Measurements from ENCODE around the gene BAG3.

DNA sequence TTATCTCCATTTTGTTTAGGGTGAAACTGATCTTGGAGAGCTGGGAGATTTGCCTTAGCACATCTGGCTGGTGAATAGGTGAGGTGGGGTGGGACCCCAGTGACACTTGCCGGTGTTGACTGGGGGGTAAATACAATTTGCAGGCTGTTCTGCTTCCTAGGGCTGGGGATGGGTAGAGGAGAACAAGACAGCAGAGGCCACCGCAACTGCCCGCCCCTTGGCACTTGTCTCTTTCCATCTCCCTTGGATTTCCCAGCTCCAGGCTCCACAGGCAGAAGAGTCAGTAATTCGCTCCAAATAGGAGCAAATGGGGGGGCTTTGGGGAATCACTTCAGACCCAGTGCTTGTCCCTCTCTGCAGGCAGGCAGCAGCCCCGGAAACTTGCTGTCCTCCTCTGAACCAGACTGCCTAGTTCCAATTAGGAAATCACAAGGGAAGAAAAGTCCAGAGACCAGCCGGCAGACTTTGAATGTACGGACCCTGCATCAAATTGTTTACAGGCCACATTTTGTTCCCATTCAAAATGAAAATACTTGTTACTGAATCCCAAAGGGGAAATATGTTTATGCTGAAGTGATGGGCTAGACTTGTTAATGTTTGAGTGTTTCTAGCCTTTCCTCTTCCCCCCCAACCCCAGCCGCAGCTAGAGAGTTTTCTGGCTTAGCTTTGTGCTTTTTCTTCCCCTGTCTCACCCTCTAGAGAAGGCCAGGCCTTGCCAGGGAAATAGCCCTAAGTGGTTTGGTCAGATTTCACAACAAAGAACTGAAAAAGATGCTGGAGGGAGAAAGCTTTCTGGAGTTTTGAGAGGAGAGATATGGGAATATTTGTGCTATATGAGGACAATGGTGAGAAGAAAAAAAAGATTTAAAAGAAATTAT lies 64.7 kb downstream of the BAG3 start:
- TF ChIP-seq ZNF274 (IDR thresholded peaks at IDR 0.05; ENCODE audit: low read depth, low read length) = no peak
- TF ChIP-seq CEBPB (IDR thresholded peaks at IDR 0.05; ENCODE audit: low read depth) = no peak
- no peak for TF ChIP-seq EZH2 (IDR thresholded peaks at IDR 0.05)
- TF ChIP-seq, protein P1, sequence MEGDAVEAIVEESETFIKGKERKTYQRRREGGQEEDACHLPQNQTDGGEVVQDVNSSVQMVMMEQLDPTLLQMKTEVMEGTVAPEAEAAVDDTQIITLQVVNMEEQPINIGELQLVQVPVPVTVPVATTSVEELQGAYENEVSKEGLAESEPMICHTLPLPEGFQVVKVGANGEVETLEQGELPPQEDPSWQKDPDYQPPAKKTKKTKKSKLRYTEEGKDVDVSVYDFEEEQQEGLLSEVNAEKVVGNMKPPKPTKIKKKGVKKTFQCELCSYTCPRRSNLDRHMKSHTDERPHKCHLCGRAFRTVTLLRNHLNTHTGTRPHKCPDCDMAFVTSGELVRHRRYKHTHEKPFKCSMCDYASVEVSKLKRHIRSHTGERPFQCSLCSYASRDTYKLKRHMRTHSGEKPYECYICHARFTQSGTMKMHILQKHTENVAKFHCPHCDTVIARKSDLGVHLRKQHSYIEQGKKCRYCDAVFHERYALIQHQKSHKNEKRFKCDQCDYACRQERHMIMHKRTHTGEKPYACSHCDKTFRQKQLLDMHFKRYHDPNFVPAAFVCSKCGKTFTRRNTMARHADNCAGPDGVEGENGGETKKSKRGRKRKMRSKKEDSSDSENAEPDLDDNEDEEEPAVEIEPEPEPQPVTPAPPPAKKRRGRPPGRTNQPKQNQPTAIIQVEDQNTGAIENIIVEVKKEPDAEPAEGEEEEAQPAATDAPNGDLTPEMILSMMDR (IDR thresholded peaks at IDR 0.05 in 2 of 3, conservative IDR thresholded peaks at IDR 0.05 in 1 of 3; ENCODE audit: borderline replicate concordance in 1 of 3, insufficient read depth in 1 of 3, low read depth in 2 of 3, low read length in 2 of 3) = no peak
- TF ChIP-seq POLR2A (IDR thresholded peaks at IDR 0.05; ENCODE audit: borderline replicate concordance, extremely low read depth, insufficient read depth, insufficient read length) = no peak
- TF ChIP-seq RAD21 (IDR thresholded peaks at IDR 0.05; ENCODE audit: low read depth) = no peak
- no peak for TF ChIP-seq TCF7L2 (IDR thresholded peaks at IDR 0.05; ENCODE audit: borderline replicate concordance, extremely low read depth, insufficient read depth, insufficient read length)
- TF ChIP-seq, protein P2, sequence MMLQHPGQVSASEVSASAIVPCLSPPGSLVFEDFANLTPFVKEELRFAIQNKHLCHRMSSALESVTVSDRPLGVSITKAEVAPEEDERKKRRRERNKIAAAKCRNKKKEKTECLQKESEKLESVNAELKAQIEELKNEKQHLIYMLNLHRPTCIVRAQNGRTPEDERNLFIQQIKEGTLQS (IDR thresholded peaks at IDR 0.05) = no peak
- TF ChIP-seq, protein P3, sequence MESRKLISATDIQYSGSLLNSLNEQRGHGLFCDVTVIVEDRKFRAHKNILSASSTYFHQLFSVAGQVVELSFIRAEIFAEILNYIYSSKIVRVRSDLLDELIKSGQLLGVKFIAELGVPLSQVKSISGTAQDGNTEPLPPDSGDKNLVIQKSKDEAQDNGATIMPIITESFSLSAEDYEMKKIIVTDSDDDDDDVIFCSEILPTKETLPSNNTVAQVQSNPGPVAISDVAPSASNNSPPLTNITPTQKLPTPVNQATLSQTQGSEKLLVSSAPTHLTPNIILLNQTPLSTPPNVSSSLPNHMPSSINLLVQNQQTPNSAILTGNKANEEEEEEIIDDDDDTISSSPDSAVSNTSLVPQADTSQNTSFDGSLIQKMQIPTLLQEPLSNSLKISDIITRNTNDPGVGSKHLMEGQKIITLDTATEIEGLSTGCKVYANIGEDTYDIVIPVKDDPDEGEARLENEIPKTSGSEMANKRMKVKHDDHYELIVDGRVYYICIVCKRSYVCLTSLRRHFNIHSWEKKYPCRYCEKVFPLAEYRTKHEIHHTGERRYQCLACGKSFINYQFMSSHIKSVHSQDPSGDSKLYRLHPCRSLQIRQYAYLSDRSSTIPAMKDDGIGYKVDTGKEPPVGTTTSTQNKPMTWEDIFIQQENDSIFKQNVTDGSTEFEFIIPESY (IDR thresholded peaks at IDR 0.05; ENCODE audit: extremely low read depth, insufficient replicate concordance, low read length) = no peak
- no peak for TF ChIP-seq POLR2AphosphoS5 (IDR thresholded peaks at IDR 0.05; ENCODE audit: low read depth, low read length)
